Forelimb muscle (tissue), 1 donor: ENCODE data around the gene RRBP1. TPM values are rescaled to one million over a fixed set of nuclear protein-coding genes. Genes with fewer than 3 reads are reported as not detected.
A peak's percentile ranks its signal among the peaks of the same experiment; 100 is the strongest.

ENCODE experiments used
- DNase-seq: peaks from one replicate; pipeline ENCODE4 v3.0.0-alpha.2; 2013; ENCODE audit warnings: low read depth
- polyA plus RNA-seq: library from polyadenylated mRNA; unstranded; fragments of 120-200 nt; gene quantifications from one replicate; pipeline ENCODE4 v1.2.1, GENCODE V29; 2013; ENCODE audit not compliant: insufficient read length

RRBP1 gene
- polyA plus RNA-seq, 1 donor: 91.5 TPM

- DNase-seq: no peak
Observed at GRCh38 chr20:17612287-17612991, 69.6 kb downstream of the RRBP1 start.

DNA sequence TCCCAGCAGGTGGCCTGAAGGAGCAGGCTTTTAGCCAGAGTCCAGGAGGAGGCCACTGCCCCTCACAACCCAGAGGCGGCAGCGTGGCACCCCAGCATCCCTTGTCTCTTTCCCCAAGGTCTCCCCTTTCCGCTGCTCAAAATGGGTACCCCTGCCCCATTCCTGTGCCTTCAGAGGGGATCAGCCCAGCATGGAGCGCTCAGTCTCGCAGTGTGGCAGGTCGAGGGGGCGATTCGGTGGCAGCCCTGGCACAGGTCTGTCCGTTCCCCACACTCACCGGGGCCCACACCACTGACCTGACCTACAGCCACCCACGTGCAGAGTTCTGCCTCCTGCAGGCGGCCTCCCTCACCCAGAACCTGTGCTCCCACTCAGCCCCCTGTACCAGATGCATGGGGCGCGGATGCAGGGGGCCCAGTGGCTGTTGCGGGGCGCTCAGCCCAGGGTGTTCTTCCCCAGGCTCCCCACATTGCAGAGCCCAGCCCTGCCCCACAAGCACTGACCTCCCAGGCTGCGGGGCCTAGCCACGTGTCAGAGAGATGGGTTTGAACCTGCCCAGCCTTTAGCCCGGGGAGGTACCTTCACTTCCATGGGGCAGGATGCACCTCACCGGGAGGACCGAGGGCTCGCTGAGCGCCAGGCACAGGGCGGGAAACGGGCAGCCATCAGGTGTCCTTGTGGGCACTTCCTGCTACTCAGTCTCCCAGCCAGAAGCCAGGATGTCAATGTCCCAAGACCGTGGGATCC lies 70.3 kb downstream of the RRBP1 start:
- DNase-seq: no peak

DNA sequence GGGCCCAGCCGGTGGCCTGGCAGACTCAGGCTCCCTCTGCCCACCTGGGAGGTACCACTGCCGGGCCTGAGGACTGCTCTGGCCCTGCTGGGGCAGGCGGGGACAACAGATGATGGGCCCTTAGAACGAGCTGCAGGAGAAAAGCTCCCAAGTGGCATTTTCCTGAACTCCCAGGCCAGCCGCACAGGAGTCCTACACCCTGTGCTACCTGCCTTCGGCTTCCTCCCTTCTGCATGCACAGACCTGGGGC lies 70.8 kb downstream of the RRBP1 start:
- no peak for DNase-seq

- DNase-seq: no peak
Observed at GRCh38 chr20:17610566-17611289, 71.3 kb downstream of the RRBP1 start.

DNA sequence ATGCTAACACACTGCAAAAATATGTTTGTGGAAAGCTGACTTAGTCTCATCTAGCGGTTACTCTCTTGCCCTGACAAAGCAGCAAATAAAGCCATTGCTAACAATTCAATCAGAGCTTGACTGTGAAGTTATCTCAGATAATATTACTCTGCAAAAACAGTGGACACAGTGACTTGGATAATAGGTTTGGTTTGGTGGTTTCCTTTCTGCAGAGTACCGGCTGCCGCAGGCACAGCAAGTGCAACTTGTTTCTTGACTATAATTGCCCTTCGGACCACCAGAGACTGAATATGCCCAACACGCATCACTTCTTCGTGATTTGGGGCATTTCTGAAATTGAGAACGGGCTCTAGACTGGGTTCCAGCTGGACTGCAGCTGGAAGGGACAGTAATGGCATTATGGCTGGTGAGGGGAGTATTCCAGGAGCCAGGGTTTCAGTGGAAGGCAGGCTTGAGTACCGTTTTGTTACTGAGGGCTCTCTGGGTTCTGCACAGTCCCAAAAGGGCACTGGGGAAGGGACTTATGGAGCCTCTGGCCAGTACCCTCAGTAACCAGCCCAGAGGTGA lies 72.1 kb downstream of the RRBP1 start:
- no peak for DNase-seq

- DNase-seq: no peak
Observed at GRCh38 chr20:17608701-17609497, 73.1 kb downstream of the RRBP1 start.

DNA sequence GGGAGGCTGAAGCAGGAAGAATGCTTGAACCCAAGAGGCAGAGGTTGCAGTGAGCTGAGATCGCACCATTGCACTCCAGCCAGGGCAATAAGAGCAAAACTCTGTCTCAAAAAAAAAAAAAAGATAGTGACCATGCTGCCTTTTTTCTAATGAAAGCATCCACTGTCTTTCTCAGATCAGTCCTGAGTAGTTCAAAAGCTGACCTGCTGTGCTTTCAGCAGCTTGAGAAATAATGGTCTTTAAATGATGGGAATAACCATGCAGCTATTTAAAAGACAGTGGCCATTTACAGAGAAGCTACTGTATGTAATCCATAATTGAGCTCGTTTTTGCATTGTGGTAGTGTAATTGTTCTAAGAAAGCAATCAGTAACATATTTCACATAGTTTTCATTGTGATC lies 76.0 kb downstream of the RRBP1 start:
- DNase-seq: no peak

DNA sequence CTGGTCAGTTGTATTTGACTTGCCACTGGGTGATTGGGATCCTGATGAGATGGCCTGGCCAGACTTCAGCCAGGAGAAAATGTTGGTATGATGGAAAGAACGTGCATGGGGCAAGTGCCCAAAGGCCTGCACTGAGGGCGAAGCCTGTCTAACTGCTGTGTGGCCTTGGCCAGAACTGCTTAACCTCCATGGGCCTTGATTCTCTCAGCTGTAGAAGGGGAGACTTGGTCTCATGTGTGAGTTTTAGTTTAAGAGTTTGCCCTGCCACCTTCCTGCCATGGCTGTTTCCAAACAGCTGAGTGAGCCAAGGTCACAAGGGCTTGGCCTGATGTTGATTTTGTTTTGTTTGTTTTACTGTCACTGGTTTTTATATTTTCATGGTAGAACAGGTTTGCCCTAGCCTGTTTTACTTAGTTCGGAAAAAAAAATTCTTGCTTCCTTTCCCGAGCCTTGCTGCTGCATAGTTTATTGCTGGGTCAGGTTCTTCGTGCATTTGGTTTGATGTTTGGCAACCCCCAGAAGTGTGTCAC lies 76.8 kb downstream of the RRBP1 start:
- no peak for DNase-seq

DNA sequence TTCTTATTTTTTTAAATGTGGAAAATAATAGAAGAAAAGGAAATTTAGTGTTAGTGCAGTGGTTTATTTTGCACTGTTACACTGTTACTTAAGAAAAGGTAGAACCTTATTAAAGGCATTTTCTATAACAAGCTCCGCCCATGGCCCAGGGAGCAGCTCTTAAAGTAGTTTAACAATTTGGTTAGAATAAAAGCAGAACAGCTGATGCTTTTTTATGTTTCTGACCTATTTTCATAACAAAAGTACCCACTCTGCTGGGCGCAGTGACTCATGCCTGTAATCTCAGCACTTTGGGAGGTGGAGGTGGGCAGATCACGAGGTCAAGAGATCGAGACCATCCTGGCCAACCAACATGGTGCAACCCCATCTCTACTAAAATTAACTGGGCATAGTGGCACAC lies 79.5 kb downstream of the RRBP1 start:
- DNase-seq: no peak

GRCh38 chr20:17601957-17602356 lies 80.1 kb downstream of the RRBP1 start:
- no peak for DNase-seq

- DNase-seq: no peak
Observed at GRCh38 chr20:17598013-17598550, 84.0 kb downstream of the RRBP1 start.

GRCh38 chr20:17595856-17596255 lies 86.2 kb downstream of the RRBP1 start:
- no peak for DNase-seq

- DNase-seq: peak; percentile 48
Observed at GRCh38 chr20:17594443-17594842, 87.6 kb downstream of the RRBP1 start.

DNA sequence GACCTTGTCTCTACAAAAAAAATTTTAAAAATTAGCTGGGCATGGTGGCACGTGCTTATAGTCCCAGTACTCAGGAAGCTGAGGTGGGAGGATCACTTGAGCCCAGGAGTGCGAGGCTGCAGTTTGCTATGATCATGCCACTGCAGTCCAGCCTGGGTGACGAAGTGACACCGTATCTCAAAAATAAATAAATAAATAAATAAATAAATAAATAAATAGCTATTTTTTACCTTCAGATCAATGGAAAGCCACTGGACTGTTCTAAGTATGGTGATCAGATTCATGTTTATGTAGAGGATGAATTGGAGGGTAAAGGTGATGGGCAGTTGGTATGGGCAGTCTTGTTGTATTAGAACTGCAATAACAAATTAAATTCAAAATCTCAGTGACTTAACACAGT lies 88.1 kb downstream of the RRBP1 start:
- DNase-seq: no peak

- DNase-seq: no peak
Observed at GRCh38 chr20:17590245-17590644, 91.8 kb downstream of the RRBP1 start.

DNA sequence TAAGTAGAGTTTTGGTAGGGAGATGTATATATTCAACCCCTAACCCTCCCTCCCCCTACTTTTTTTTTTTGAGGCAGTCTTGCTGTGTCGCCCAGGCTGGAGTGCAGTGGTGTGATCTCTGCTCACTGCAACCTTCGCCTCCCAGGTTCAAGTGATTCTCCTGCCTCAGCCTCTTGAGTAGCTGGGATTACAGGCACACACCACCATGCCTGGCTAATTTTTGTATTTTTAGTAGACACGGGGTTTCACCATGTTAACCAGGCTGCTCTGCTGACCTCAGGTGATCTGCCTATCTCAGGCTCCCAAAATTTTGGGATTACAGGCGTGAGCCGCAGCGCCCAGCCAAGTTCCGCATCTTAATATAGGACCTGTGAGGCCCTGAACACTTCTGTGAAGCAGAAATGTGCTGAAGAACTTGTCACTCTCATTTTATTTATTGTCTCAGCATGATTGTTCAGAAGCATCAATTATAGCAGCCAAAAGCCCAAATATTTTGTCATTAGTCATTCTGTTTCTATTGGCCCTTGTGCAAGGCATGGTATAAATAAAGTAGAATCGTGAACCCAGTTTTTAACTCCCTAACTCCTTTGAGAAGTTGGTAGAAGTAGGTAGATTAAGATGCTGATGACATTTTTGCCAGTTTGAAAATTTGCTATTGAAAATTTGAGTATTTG lies 92.7 kb downstream of the RRBP1 start:
- no peak for DNase-seq

DNA sequence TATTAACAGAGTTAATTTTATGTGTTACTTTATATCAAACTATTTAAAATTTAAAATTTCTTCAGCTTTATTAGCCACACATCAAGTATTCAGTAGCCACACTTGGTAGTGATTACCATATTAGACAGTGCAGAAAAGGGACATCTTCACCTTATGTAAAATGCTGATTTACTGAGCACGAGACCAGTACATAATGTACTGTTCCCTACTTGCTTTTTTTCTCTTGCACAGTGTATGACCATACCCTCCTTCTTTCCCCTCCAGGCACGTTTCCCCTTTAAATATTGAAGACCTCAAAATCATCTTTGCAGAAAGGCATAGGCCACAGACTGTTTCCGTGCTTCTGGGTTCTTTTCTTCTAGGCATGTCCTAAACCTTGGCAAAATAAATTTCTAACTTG lies 94.2 kb downstream of the RRBP1 start:
- no peak for DNase-seq

GRCh38 chr20:17587148-17587547 lies 94.9 kb downstream of the RRBP1 start:
- no peak for DNase-seq

DNA sequence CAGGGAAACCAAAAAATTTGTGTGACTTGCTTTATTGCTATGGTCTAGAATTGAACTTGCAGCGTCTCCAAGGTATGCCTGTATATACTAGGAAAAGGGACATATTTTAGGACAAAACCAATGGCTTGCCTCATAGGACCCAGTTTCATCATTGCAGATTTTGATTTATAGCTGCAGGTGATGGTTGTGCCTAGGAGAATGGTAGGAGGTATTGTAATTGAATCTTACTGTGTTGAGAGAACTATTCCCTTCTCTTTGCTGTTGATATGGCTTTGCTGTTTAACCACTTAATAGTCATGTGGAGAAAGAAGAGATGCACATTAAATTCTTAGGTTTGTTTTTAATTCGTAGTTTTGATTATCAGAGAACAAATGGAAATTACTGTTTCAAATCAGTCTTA lies 95.8 kb downstream of the RRBP1 start:
- no peak for DNase-seq

- peak; percentile 49 for DNase-seq
Observed at GRCh38 chr20:17584689-17585088, 97.4 kb downstream of the RRBP1 start.

- DNase-seq: no peak
Observed at GRCh38 chr20:17583126-17583525, 98.9 kb downstream of the RRBP1 start.
